MM.1S (cell line): ENCODE results near the gene CR1L.
"Not testable (repeated sequence)": the region's sequence is repeated elsewhere in the genome, so short reads cannot be mapped to it uniquely, and the experiment has no call there.

ENCODE experiments used
- CTCF ChIP-seq: fragments of 300-600 bp; sonication (generic); IDR thresholded peaks from 2 replicates; pipeline ENCODE4 v1.5.1; 2016; ENCODE audit warnings: antibody characterized with exemption, low read length, mixed read lengths
- EZH2 ChIP-seq: fragments of 300-600 bp; sonication (generic); optimal IDR thresholded peaks from 2 replicates; pipeline ENCODE3; 2017; ENCODE audit warnings: low read depth, mild to moderate bottlenecking, antibody characterized with exemption, low read length, mixed read lengths
- EZH2phosphoT487 ChIP-seq: fragments of 300-600 bp; sonication (generic); IDR thresholded peaks from 2 replicates; pipeline ENCODE4 v1.6.1; 2018; ENCODE audit warnings: antibody characterized with exemption, low read length

GRCh38 chr1:207680590-207681388, 35.9 kb downstream of the CR1L start:
- not testable (repeated sequence) for TF ChIP-seq EZH2, CTCF, EZH2phosphoT487
